G401 (cell line): Measurements from ENCODE around the gene TMPRSS12. TPM values are rescaled to one million over a fixed set of nuclear protein-coding genes. Genes with fewer than 3 reads are reported as not detected.
"Not testable (repeated sequence)": the region's sequence is repeated elsewhere in the genome, so short reads cannot be mapped to it uniquely, and the experiment has no call there.

Experiments used
- DNase-seq: peaks from one replicate; pipeline ENCODE4 v3.0.0-alpha.2; 2015; ENCODE audit warnings: low spot score
- in situ Hi-C: cut with HindIII; loops from 2 replicates; pipeline ENCODE4 v1.10.0; 2016; ENCODE audit warnings: low sequenced_read_pairs, mixed read lengths
- total RNA-seq: library from RNA; depleted of rRNA; stranded (reverse); fragments of >200 nt; shearing (Covaris generic); gene quantifications from 2 replicates; pipeline ENCODE4 v1.2.3, GENCODE V29; 2014

TMPRSS12 gene
- total RNA-seq, 1 experiment from 2014 or later = not detected

- DNase-seq = peak; percentile 41
- in situ Hi-C loops = no loop called here
These were observed 80.8 kb downstream of the TMPRSS12 start for GRCh38 chr12:50923361-50924130.

GRCh38 chr12:50924131-50924438 is 81.4 kb downstream of the TMPRSS12 start:
- in situ Hi-C loops = no loop called here
- DNase-seq = no peak

- DNase-seq = peak; percentile 98
- in situ Hi-C loops = no loop called here
These were observed 82.0 kb downstream of the TMPRSS12 start for GRCh38 chr12:50924439-50925341.

GRCh38 chr12:50925342-50925651 is 82.6 kb downstream of the TMPRSS12 start:
- in situ Hi-C loops = no loop called here
- DNase-seq = peak; percentile 64

- in situ Hi-C loops = no loop called here
- DNase-seq = peak; percentile 9
These were observed 83.2 kb downstream of the TMPRSS12 start for GRCh38 chr12:50925920-50926319.

- in situ Hi-C loops = no loop called here
- peak; percentile 30 for DNase-seq
These were observed 83.7 kb downstream of the TMPRSS12 start for GRCh38 chr12:50926415-50926814.

- in situ Hi-C loops = not testable (repeated sequence)
- DNase-seq = peak; percentile 36
These were observed 84.2 kb downstream of the TMPRSS12 start for GRCh38 chr12:50926932-50927331.

GRCh38 chr12:50927356-50927755 is 84.6 kb downstream of the TMPRSS12 start:
- in situ Hi-C loops = no loop called here
- DNase-seq = peak; percentile 23

- no peak for DNase-seq
- in situ Hi-C loops = no loop called here
These were observed 85.1 kb downstream of the TMPRSS12 start for GRCh38 chr12:50927766-50928224.

- in situ Hi-C loops = no loop called here
- DNase-seq = peak; percentile 11
These were observed 85.7 kb downstream of the TMPRSS12 start for GRCh38 chr12:50928392-50928791.

GRCh38 chr12:50929831-50930230 is 87.1 kb downstream of the TMPRSS12 start:
- in situ Hi-C loops = no loop called here
- peak; percentile 58 for DNase-seq

- in situ Hi-C loops, DNase-seq: not testable (repeated sequence)
These were observed 87.8 kb downstream of the TMPRSS12 start for GRCh38 chr12:50930477-50930876.

- no peak for DNase-seq
- in situ Hi-C loops = no loop called here
These were observed 90.1 kb downstream of the TMPRSS12 start for GRCh38 chr12:50932787-50933280.

GRCh38 chr12:50933459-50934124 is 90.9 kb downstream of the TMPRSS12 start:
- DNase-seq = peak; percentile 9
- in situ Hi-C loops = no loop called here

GRCh38 chr12:50934371-50934851 is 91.7 kb downstream of the TMPRSS12 start:
- no peak for DNase-seq
- in situ Hi-C loops = no loop called here

- no peak for DNase-seq
- in situ Hi-C loops = no loop called here
These were observed 92.5 kb downstream of the TMPRSS12 start for GRCh38 chr12:50934981-50935807.

GRCh38 chr12:50936821-50937530 is 94.2 kb downstream of the TMPRSS12 start:
- in situ Hi-C loops = no loop called here
- no peak for DNase-seq
